Measurements from ENCODE around the gene GUCY1A1.

The GUCY1A1 gene

GRCh38 chr4:155696726-155697125 is 30.1 kb downstream of the GUCY1A1 start:
- TF ChIP-seq POU6F1 (CRISPR knock-in tag; IDR thresholded peaks at IDR 0.05; ENCODE audit: borderline replicate concordance, low read depth) (no peak), ESRRG (CRISPR knock-in tag; IDR thresholded peaks at IDR 0.05) (no peak), ZFP30 (CRISPR knock-in tag; IDR thresholded peaks at IDR 0.05) (no peak), TSHZ2 (CRISPR knock-in tag; IDR thresholded peaks at IDR 0.05) (no peak), ARNTL (CRISPR knock-in tag; IDR thresholded peaks at IDR 0.05; ENCODE audit: borderline replicate concordance, low read depth) (no peak), PATZ1 (CRISPR knock-in tag; IDR thresholded peaks at IDR 0.05; ENCODE audit: borderline replicate concordance) (no peak), TCF4 (CRISPR knock-in tag; IDR thresholded peaks at IDR 0.05; ENCODE audit: borderline replicate concordance) (no peak), BACH2 (CRISPR knock-in tag; IDR thresholded peaks at IDR 0.05; ENCODE audit: borderline replicate concordance) (no peak)
- ATAC-seq: no peak

DNA sequence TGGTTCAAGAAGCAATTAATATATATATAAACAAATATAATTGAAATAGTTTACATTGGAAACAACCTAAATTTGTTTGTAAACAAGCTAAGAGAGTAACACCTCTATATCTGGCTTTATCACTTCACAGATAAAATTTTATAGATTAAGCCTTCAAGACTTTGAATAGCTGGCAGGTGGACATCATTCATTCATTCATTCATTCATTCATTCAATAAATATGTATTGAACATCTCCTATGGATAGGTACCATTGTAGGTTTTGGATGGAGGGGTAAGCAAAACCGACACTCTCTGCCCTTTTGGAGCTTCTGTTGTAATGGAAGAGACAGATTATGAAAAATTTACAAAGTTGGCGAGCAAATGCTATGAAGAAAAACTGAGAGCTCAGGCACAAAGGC is 35.2 kb downstream of the GUCY1A1 start:
- TF ChIP-seq, protein P1, sequence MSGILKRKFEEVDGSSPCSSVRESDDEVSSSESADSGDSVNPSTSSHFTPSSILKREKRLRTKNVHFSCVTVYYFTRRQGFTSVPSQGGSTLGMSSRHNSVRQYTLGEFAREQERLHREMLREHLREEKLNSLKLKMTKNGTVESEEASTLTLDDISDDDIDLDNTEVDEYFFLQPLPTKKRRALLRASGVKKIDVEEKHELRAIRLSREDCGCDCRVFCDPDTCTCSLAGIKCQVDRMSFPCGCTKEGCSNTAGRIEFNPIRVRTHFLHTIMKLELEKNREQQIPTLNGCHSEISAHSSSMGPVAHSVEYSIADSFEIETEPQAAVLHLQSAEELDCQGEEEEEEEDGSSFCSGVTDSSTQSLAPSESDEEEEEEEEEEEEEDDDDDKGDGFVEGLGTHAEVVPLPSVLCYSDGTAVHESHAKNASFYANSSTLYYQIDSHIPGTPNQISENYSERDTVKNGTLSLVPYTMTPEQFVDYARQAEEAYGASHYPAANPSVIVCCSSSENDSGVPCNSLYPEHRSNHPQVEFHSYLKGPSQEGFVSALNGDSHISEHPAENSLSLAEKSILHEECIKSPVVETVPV (CRISPR knock-in tag; IDR thresholded peaks at IDR 0.05): no peak
- TF ChIP-seq ZFP3 (CRISPR knock-in tag; IDR thresholded peaks at IDR 0.05) (no peak), ISL1 (CRISPR knock-in tag; IDR thresholded peaks at IDR 0.05) (no peak), CSDC2 (CRISPR knock-in tag; IDR thresholded peaks at IDR 0.05) (no peak), RARB (CRISPR knock-in tag; IDR thresholded peaks at IDR 0.05) (no peak), BACH2 (CRISPR knock-in tag; IDR thresholded peaks at IDR 0.05; ENCODE audit: borderline replicate concordance) (no peak), ZFP30 (CRISPR knock-in tag; IDR thresholded peaks at IDR 0.05) (no peak), TCF4 (CRISPR knock-in tag; IDR thresholded peaks at IDR 0.05; ENCODE audit: borderline replicate concordance) (no peak), ESRRG (CRISPR knock-in tag; IDR thresholded peaks at IDR 0.05) (no peak), PATZ1 (CRISPR knock-in tag; IDR thresholded peaks at IDR 0.05; ENCODE audit: borderline replicate concordance) (no peak), SNAI2 (CRISPR knock-in tag; IDR thresholded peaks at IDR 0.05) (no peak), GLIS3 (CRISPR knock-in tag; IDR thresholded peaks at IDR 0.05) (no peak), ARNTL (CRISPR knock-in tag; IDR thresholded peaks at IDR 0.05; ENCODE audit: borderline replicate concordance, low read depth) (no peak), CREB5 (CRISPR knock-in tag; IDR thresholded peaks at IDR 0.05; ENCODE audit: low read depth) (no peak), ZNF8 (CRISPR knock-in tag; IDR thresholded peaks at IDR 0.05) (no peak), TOX (CRISPR knock-in tag; IDR thresholded peaks at IDR 0.05; ENCODE audit: borderline replicate concordance) (no peak)
- no peak for ATAC-seq

All from SK-N-SH treated with all-trans-retinoic acid at 6 μM for 48 hours (cell line).